Astrocyte (in vitro differentiated cells and primary cell): ENCODE results near the gene SYNRG. TPM values are rescaled to one million over a fixed set of nuclear protein-coding genes. Genes with fewer than 3 reads are reported as not detected.

ENCODE experiments used
- DNase-seq: peaks from one replicate; pipeline ENCODE4 v3.0.0-alpha.2; 2010; ENCODE audit warnings: low read depth
- FAIRE-seq: peaks from 2 replicates; lab custom pipeline; 2011; peaks lifted over from hg19 to GRCh38; lab: Jason Lieb, UNC
- H2AFZ ChIP-seq: 2 replicates; pipeline ENCODE4 v1.6.0; 2012; ENCODE audit warnings: low read depth, low read length, inconsistent platforms
- H3K27ac ChIP-seq: 2 replicates; pipeline ENCODE4 v1.5.1; 2011; ENCODE audit warnings: low read depth, low read length, inconsistent platforms
- H3K27me3 ChIP-seq: 2 replicates; pipeline ENCODE4 v1.6.0; 2011; ENCODE audit warnings: low read length, inconsistent platforms; ENCODE audit not compliant: insufficient read depth
- H3K36me3 ChIP-seq: 2 replicates; pipeline ENCODE4 v1.5.1; 2011; ENCODE audit warnings: low read length, inconsistent platforms; ENCODE audit not compliant: insufficient read depth
- H3K4me1 ChIP-seq: 2 replicates; pipeline ENCODE4 v1.5.1; 2011; ENCODE audit warnings: low read length, inconsistent platforms; ENCODE audit not compliant: insufficient read depth
- H3K4me2 ChIP-seq: 2 replicates; pipeline ENCODE4 v1.6.0; 2012; ENCODE audit warnings: low read length, inconsistent platforms
- H3K4me3 ChIP-seq: 2 replicates; pipeline ENCODE4 v1.5.1; 2011; ENCODE audit warnings: low read depth, mild to moderate bottlenecking, low read length, inconsistent platforms; ENCODE audit not compliant: insufficient read depth
- H3K79me2 ChIP-seq: 2 replicates; pipeline ENCODE4 v1.6.0; 2012; ENCODE audit warnings: mild to moderate bottlenecking, low read length, inconsistent platforms; ENCODE audit not compliant: insufficient read depth
- H3K9ac ChIP-seq: 2 replicates; pipeline ENCODE4 v1.6.0; 2012; ENCODE audit warnings: mild to moderate bottlenecking, low read length, inconsistent platforms
- H3K9me3 ChIP-seq: 2 replicates; pipeline ENCODE4 v1.5.1; 2012; ENCODE audit warnings: low read depth, mild to moderate bottlenecking, low read length, inconsistent platforms; ENCODE audit not compliant: insufficient read depth
- H4K20me1 ChIP-seq: 2 replicates; pipeline ENCODE4 v1.6.0; 2012; ENCODE audit warnings: low read length, inconsistent platforms; ENCODE audit not compliant: insufficient read depth
- H3K27ac Mint-ChIP-seq: one replicate; pipeline ENCODE4 v1.8.0; 2021; ENCODE audit warnings: mild to moderate bottlenecking, mixed read lengths; ENCODE audit not compliant: unreplicated experiment
- H3K27me3 Mint-ChIP-seq: one replicate; pipeline ENCODE4 v1.8.0; 2021; ENCODE audit warnings: low read depth, mixed read lengths; ENCODE audit not compliant: unreplicated experiment
- H3K36me3 Mint-ChIP-seq: one replicate; pipeline ENCODE4 v1.8.0; 2021; ENCODE audit warnings: low read depth, mixed read lengths; ENCODE audit not compliant: unreplicated experiment
- H3K4me1 Mint-ChIP-seq: one replicate; pipeline ENCODE4 v1.8.0; 2021; ENCODE audit warnings: low read depth, mixed read lengths; ENCODE audit not compliant: unreplicated experiment
- H3K4me3 Mint-ChIP-seq: one replicate; pipeline ENCODE4 v1.8.0; 2021; ENCODE audit warnings: mild to moderate bottlenecking, moderate library complexity, mixed read lengths; ENCODE audit not compliant: unreplicated experiment
- H3K9me3 Mint-ChIP-seq: one replicate; pipeline ENCODE4 v1.8.0; 2021; ENCODE audit warnings: mild to moderate bottlenecking, mixed read lengths; ENCODE audit not compliant: unreplicated experiment
- EZH2 ChIP-seq: IDR thresholded peaks from 2 replicates; pipeline ENCODE4 v1.6.1; 2012; ENCODE audit warnings: mild to moderate bottlenecking, low read length, inconsistent platforms; ENCODE audit not compliant: insufficient read depth
- total RNA-seq: library from RNA; stranded (reverse); gene quantifications from 2 replicates; pipeline ENCODE4 v1.2.1, GENCODE V29; 2021
- TF ChIP-seq, protein P1 (sequence below): IDR thresholded peaks from 2 replicates; pipeline ENCODE4 v1.5.1; 2011; ENCODE audit warnings: low read depth, mild to moderate bottlenecking, inconsistent platforms, low read length, moderate library complexity; ENCODE audit not compliant: insufficient read depth

SYNRG gene
- total RNA-seq, 1 donor from 2014 or later: 31.3 TPM

DNA sequence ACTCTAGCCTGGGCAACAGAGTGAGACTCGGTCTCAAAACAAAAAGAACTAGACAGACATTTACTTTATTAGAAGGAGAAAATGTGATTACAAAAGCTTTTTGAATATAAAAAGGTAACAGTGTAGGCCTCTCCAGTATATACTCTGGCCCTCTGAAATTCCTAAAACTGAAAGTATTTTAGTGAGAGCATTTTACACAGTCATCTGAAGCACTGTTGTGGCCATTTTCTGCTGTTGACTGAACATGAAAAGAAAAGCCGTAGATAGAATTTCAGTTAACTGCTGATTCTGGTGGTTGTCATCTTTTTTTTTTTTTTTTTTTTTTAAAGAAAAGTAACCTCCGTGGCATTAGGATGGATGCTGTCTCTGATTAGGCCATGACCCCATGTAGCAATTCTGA is 103.9 kb downstream of the SYNRG start:
- no peaks in the 10 kb centered on the region for H3K9me3 Mint-ChIP-seq
- Histone ChIP-seq H3K4me1 (peaks cover 4% of the 10 kb centered on the region), H3K9ac (no peak overlapping the region), H3K9me3 (no peaks in the 10 kb centered on the region), H3K79me2 (peaks cover 95% of the 10 kb centered on the region), H3K27ac (no peak overlapping the region), H3K27me3 (no peaks in the 10 kb centered on the region), H3K36me3 (peaks cover 4% of the 10 kb centered on the region), H4K20me1 (peaks cover 85% of the 10 kb centered on the region), H3K4me3 (no peak overlapping the region), H3K4me2 (no peak overlapping the region), H2AFZ (no peak overlapping the region)
- no peak for FAIRE-seq
- peaks cover 8% of the 10 kb centered on the region for H3K4me1 Mint-ChIP-seq
- peaks cover 16% of the 10 kb centered on the region for H3K36me3 Mint-ChIP-seq
- no peak for DNase-seq
- no peak overlapping the region for H3K27ac Mint-ChIP-seq
- no peaks in the 10 kb centered on the region for H3K27me3 Mint-ChIP-seq
- no peak for TF ChIP-seq EZH2
- H3K4me3 Mint-ChIP-seq: no peak overlapping the region

DNA sequence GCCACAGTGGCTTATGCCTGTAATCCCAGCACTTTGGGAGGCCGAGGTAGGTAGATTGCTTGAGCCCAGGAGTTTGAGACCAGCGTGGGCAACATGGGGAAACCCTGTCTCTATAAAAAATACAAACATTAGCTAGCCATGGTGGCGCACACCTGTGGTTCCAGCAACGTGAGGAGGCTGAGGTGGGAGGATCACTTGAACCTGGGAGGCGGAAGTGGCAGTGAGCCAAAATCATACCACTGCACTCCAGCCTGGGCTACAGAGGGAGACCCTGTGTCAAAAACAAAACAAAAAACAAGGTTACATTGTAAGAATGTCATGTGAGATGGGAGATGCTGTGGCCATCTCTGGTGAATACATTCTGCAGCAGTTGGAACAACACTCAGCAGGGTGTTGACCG is 106.1 kb downstream of the SYNRG start:
- FAIRE-seq (no peak), DNase-seq (no peak)
- Mint-ChIP-seq H3K9me3 (no peaks in the 10 kb centered on the region), H3K4me3 (no peak overlapping the region), H3K27ac (no peak overlapping the region), H3K27me3 (no peaks in the 10 kb centered on the region), H3K36me3 (peaks cover 19% of the 10 kb centered on the region), H3K4me1 (peaks cover 8% of the 10 kb centered on the region)
- H3K79me2 ChIP-seq: peaks cover 97% of the 10 kb centered on the region
- H3K4me1 ChIP-seq: peaks cover 4% of the 10 kb centered on the region
- no peak overlapping the region for H3K4me2 ChIP-seq
- no peak overlapping the region for H2AFZ ChIP-seq
- peaks cover 8% of the 10 kb centered on the region for H3K36me3 ChIP-seq
- no peak overlapping the region for H3K4me3 ChIP-seq
- no peaks in the 10 kb centered on the region for H3K9me3 ChIP-seq
- H3K9ac ChIP-seq: no peak overlapping the region
- H4K20me1 ChIP-seq: peaks cover 83% of the 10 kb centered on the region
- no peak overlapping the region for H3K27ac ChIP-seq
- no peaks in the 10 kb centered on the region for H3K27me3 ChIP-seq
- no peak for TF ChIP-seq EZH2
- TF ChIP-seq, protein P1, sequence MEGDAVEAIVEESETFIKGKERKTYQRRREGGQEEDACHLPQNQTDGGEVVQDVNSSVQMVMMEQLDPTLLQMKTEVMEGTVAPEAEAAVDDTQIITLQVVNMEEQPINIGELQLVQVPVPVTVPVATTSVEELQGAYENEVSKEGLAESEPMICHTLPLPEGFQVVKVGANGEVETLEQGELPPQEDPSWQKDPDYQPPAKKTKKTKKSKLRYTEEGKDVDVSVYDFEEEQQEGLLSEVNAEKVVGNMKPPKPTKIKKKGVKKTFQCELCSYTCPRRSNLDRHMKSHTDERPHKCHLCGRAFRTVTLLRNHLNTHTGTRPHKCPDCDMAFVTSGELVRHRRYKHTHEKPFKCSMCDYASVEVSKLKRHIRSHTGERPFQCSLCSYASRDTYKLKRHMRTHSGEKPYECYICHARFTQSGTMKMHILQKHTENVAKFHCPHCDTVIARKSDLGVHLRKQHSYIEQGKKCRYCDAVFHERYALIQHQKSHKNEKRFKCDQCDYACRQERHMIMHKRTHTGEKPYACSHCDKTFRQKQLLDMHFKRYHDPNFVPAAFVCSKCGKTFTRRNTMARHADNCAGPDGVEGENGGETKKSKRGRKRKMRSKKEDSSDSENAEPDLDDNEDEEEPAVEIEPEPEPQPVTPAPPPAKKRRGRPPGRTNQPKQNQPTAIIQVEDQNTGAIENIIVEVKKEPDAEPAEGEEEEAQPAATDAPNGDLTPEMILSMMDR: no peak

DNA sequence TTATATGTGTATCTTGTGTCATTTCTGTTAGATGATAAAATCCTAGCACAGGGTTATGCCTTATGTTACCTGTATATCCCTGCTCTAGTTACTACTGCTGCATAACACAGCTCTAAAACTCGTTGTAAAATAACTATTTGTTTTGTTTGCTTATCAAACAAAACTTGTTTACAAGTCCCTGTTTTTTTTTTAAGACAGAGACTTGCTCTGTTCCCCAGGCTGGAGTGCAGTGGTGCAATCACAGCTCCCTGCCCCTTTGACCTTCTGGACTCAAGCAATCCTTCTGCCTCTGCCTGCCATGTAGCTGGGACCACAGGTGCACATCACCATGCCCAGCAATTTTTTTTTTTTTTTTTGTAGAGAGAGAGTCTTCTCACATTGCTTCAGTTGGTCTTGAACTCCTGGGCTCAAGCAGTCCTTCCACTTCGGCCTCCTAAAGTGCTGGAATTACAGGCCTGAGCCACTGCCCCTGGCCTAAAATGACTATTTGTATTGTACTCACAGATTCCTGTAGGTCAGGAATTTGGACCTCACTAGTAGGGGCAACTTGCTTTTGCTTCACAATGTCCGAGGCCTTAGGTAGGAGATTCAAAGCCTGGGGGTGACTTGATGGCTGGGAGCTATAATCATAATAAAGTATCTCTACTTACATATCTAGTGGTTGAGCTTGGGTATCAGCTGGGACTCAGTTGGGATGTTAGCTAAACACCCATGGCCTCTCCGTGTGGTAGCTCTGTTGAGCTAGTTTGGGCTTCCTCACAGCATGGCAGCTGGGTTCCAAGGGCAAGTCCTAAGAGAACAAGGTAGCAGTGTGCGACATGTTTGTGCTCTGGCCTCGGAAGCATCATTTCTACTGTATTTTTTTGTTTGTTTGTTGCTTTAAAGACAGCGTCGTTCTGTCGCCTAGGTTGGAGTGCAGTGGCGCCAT is 106.9 kb downstream of the SYNRG start:
- no peaks in the 10 kb centered on the region for H3K27me3 ChIP-seq
- peaks cover 4% of the 10 kb centered on the region for H3K4me1 ChIP-seq
- H3K27me3 Mint-ChIP-seq: no peaks in the 10 kb centered on the region
- no peak overlapping the region for H3K9ac ChIP-seq
- no peak overlapping the region for H3K4me3 Mint-ChIP-seq
- H3K27ac ChIP-seq: no peak overlapping the region
- H3K4me3 ChIP-seq: no peak overlapping the region
- no peak overlapping the region for H2AFZ ChIP-seq
- H3K27ac Mint-ChIP-seq: no peak overlapping the region
- no peak for TF ChIP-seq EZH2
- TF ChIP-seq, protein P1: no peak
- H3K79me2 ChIP-seq: peaks cover 97% of the 10 kb centered on the region
- H3K36me3 ChIP-seq: peaks cover 4% of the 10 kb centered on the region
- H3K9me3 ChIP-seq: no peaks in the 10 kb centered on the region
- H3K4me1 Mint-ChIP-seq: peaks cover 8% of the 10 kb centered on the region
- peaks cover 16% of the 10 kb centered on the region for H3K36me3 Mint-ChIP-seq
- peaks cover 82% of the 10 kb centered on the region for H4K20me1 ChIP-seq
- H3K9me3 Mint-ChIP-seq: no peaks in the 10 kb centered on the region
- no peak overlapping the region for H3K4me2 ChIP-seq
- FAIRE-seq: no peak
- DNase-seq: no peak
